Panc1 (cell line): ENCODE measurements around the gene AQP5. TPM values are rescaled to one million over a fixed set of nuclear protein-coding genes. Genes with fewer than 3 reads are reported as not detected.

Source experiments
- ATAC-seq: fragments of 200-7000 bp; cut with Tn5 transposase; 2 replicates; pipeline ENCODE4 v1.9.1; 2020; ENCODE audit warnings: mild to moderate bottlenecking, moderate library complexity
- BruUV-seq: library from RNA; stranded (reverse); fragments of 400-500 nt; replicated peaks from 2 replicates; lab custom pipeline; 2021; lab: Mats Ljungman, UMichigan
- CTCF ChIA-PET: fragments of 300-600 bp; sonication (Branson Sonifier 250); formaldehyde crosslinking; loops from one replicate; lab custom pipeline; 2022; ENCODE audit warnings: antibody characterized with exemption; lab: Charles Lee
- POLR2A ChIA-PET: fragments of 300-600 bp; sonication (Branson Sonifier 250); formaldehyde crosslinking; loops from one replicate; lab custom pipeline; 2022; ENCODE audit warnings: antibody characterized with exemption; lab: Charles Lee
- DNase-seq: peaks from one replicate; pipeline ENCODE4 v3.0.0-alpha.2; 2010; ENCODE audit warnings: low read depth, low spot score
- H3K27ac ChIP-seq: 2 replicates; pipeline ENCODE4 v1.5.1; 2011; ENCODE audit warnings: mild to moderate bottlenecking, low read length, inconsistent platforms
- H3K27me3 ChIP-seq: fragments of 200-500 bp; sonication (Bioruptor generic); 2 replicates; pipeline ENCODE4 v1.6.0; 2014; ENCODE audit warnings: low read length, inconsistent platforms; ENCODE audit not compliant: control insufficient read depth, insufficient read depth
- H3K36me3 ChIP-seq: fragments of 200-500 bp; sonication (Bioruptor generic); 2 replicates; pipeline ENCODE4 v1.5.1; 2014; ENCODE audit warnings: inconsistent platforms, mild to moderate bottlenecking, low read length, moderate library complexity; ENCODE audit not compliant: control insufficient read depth, insufficient read depth
- H3K4me1 ChIP-seq: 2 replicates; pipeline ENCODE4 v1.5.1; 2011; ENCODE audit warnings: inconsistent platforms, mild to moderate bottlenecking, low read length, moderate library complexity; ENCODE audit not compliant: control insufficient read depth, insufficient read depth
- H3K4me3 ChIP-seq, 2 experiments: 2 replicates each; pipeline ENCODE4 v1.5.1; 2011 to 2012; ENCODE audit warnings: low read depth in 2 of 2, low read length in 2 of 2, mild to moderate bottlenecking in 2 of 2, inconsistent platforms in 1 of 2, moderate library complexity in 1 of 2
- H3K9me3 ChIP-seq: fragments of 200-500 bp; sonication (Bioruptor generic); 2 replicates; pipeline ENCODE4 v1.5.1; 2014; ENCODE audit warnings: low read depth, mild to moderate bottlenecking, inconsistent platforms, low read length, moderate library complexity; ENCODE audit not compliant: control insufficient read depth, insufficient read depth
- CTCF ChIP-seq: fragments of 450-650 bp; IDR thresholded peaks from 2 replicates; pipeline ENCODE4 v1.5.1; 2017; ENCODE audit warnings: mild to moderate bottlenecking
- POLR2AphosphoS5 ChIP-seq: IDR thresholded peaks from 2 replicates; pipeline ENCODE4 v1.6.1; 2012; ENCODE audit warnings: mild to moderate bottlenecking, low read depth, low read length, moderate library complexity
- REST ChIP-seq, 2 experiments: IDR thresholded peaks; 2 replicates each; pipeline ENCODE4 v1.6.1; 2011 to 2012; ENCODE audit warnings: low read depth in 2 of 2, control low read depth in 1 of 2, low read length in 1 of 2, mild to moderate bottlenecking in 1 of 2, moderate library complexity in 1 of 2; ENCODE audit not compliant: insufficient read depth in 1 of 2
- SIN3A ChIP-seq: IDR thresholded peaks from 2 replicates; pipeline ENCODE4 v1.6.1; 2012; ENCODE audit warnings: low read depth, mild to moderate bottlenecking, low read length, moderate library complexity, borderline replicate concordance; ENCODE audit not compliant: insufficient read depth
- TCF7L2 ChIP-seq: IDR thresholded peaks from 2 replicates; pipeline ENCODE4 v1.6.1; 2011; ENCODE audit warnings: mild to moderate bottlenecking, low read depth, low read length, inconsistent platforms
- in situ Hi-C: cut with HindIII; loops from 2 replicates; pipeline ENCODE4 v1.10.0; 2016; ENCODE audit warnings: low sequenced_read_pairs, low pct_unique_long_range_greater_than_20kb
- intact Hi-C: fragments of 100-400 bp; cut with micrococcal nuclease; formaldehyde crosslinking; loops from one replicate; pipeline ENCODE4 v1.10.0; 2022; ENCODE audit not compliant: unreplicated experiment
- total RNA-seq: library from RNA; stranded (reverse); gene quantifications from one replicate; pipeline ENCODE4 v1.2.1, GENCODE V29; 2021; ENCODE audit not compliant: unreplicated experiment

AQP5 gene
- total RNA-seq, 1 experiment from 2014 or later: 0.72 TPM

GRCh38 chr12:49953151-49953550, 8.5 kb upstream of the AQP5 start:
- ChIA-PET POLR2A (interaction anchor here (0.6 kb wide), 1 partner anchor 10 kb away, joined by 10 read pairs; no protein-coding TSS in a partner anchor), CTCF (interaction anchor here (0.7 kb wide), 1 partner anchor 8 kb away, joined by 3 read pairs; no protein-coding TSS in a partner anchor)
- no peaks in the 10 kb centered on the region for H3K4me1 ChIP-seq
- H3K9me3 ChIP-seq: no peaks in the 10 kb centered on the region
- H3K27ac ChIP-seq: peak overlapping the region; percentile 34; the same call in 1 of the 2 replicates
- in situ Hi-C loops (no loop called here), intact Hi-C loops (loop anchor here (10.0 kb wide), 1 partner anchor 178 kb away; no protein-coding TSS in a partner anchor)
- no peaks in the 10 kb centered on the region for H3K36me3 ChIP-seq
- no peak for ATAC-seq
- H3K4me3 ChIP-seq: no peak overlapping the region
- no peak for DNase-seq
- TF ChIP-seq REST (IDR thresholded peaks at IDR 0.05; ENCODE audit: insufficient read depth in 1 of 2, low read depth in 2 of 2, low read length in 1 of 2) (no peak), TCF7L2 (no peak), POLR2AphosphoS5 (no peak), SIN3A (no peak), CTCF (no peak)
- BruUV-seq: no TSS peak
- H3K27me3 ChIP-seq: no peaks in the 10 kb centered on the region

- no peak for TF ChIP-seq TCF7L2
- TF ChIP-seq POLR2AphosphoS5: no peak
- TF ChIP-seq CTCF: no peak
- no peak for TF ChIP-seq SIN3A
- no peak for TF ChIP-seq REST (IDR thresholded peaks at IDR 0.05; ENCODE audit: insufficient read depth in 1 of 2, low read depth in 2 of 2, low read length in 1 of 2)
- H3K4me1 ChIP-seq: peaks cover 5% of the 10 kb centered on the region
- no peaks in the 10 kb centered on the region for H3K27me3 ChIP-seq
- DNase-seq: no peak
- intact Hi-C loops: loop anchor here (10.0 kb wide), 1 partner anchor 179 kb away; no protein-coding TSS in a partner anchor
- H3K36me3 ChIP-seq: no peaks in the 10 kb centered on the region
- CTCF ChIA-PET: interaction anchor here (0.7 to 1.6 kb wide), 2 partner anchors 9 kb away, joined by 3 to 5 read pairs; no protein-coding TSS in a partner anchor
- no peak for ATAC-seq
- in situ Hi-C loops: no loop called here
- no peak overlapping the region for H3K4me3 ChIP-seq
- H3K9me3 ChIP-seq: no peaks in the 10 kb centered on the region
- no peak overlapping the region for H3K27ac ChIP-seq
- POLR2A ChIA-PET: no interaction called here
- no TSS peak for BruUV-seq
Observed at GRCh38 chr12:49953961-49954846, 7.5 kb upstream of the AQP5 start.
